Small intestine (tissue), 4 donors: ENCODE results near the gene PTCD3. TPM values are rescaled to one million over a fixed set of nuclear protein-coding genes. Genes with fewer than 3 reads are reported as not detected.

ENCODE experiments used
- polyA plus RNA-seq, 4 donors: library from polyadenylated mRNA; stranded (reverse) in 3 of 4; unstranded in 1 of 4; fragments of 200-250 nt in 3 of 4; fragments of 120-200 nt in 1 of 4; gene quantifications; one replicate each; pipeline versions ENCODE4 v1.2.1 to v1.2.3, GENCODE V29; 2013
- donor health status: healthy with polysubstance abuse.
- donor health status: Bipolar disorder and iron deficiency.
- donor health status: healthy.

PTCD3 gene
- polyA plus RNA-seq, 4 donors = 14.1 to 86.1 (median 25.0) TPM

Other genes with a start within 250 kb of the PTCD3 start
- 1 to 10 TPM; 1.6 to 5.3 (median 3.6) TPM for gene ST3GAL5, start 217.2 kb upstream of the PTCD3 start, polyA plus RNA-seq
- 10 to 100 TPM in 1 of 4 donors, 1 to 10 TPM in 3; 1.4 to 12.6 (median 5.4) TPM for gene POLR1A, start 349 bp upstream of the PTCD3 start, polyA plus RNA-seq
- gene IMMT, start 89.2 kb downstream of the PTCD3 start, polyA plus RNA-seq = 10 to 100 TPM; 69.2 to 82.1 (median 72.0) TPM
- gene MRPL35, start 93.2 kb downstream of the PTCD3 start, polyA plus RNA-seq = 10 to 100 TPM; 44.7 to 78.5 (median 71.9) TPM
- 10 to 100 TPM in 2 of 4 donors, 1 to 10 TPM in 2; 5.9 to 16.8 (median 8.8) TPM for gene REEP1, start 231.4 kb downstream of the PTCD3 start, polyA plus RNA-seq